ENCODE measurements around the gene SDHB.

The SDHB gene

DNA sequence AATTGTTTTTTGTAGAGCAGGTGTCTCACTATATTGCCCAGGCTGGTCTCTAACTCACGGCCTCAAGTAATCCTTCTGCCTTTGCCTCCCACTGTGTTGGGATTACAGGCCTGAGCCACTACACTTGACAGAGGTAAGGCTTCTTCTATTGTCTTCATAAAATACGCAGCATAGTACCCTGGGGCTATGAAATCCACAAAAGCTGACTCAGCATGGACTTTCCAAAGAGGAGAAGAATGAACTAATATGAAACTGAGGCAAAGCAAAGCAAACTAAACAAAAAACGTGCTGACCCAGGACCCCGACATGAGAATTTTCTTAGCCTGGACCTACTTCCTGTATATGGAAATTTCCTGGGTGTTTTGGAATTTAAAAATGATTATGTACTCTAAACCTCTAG, 23.6 kb downstream of the SDHB start:
- TF ChIP-seq EZH2 (IDR thresholded peaks at IDR 0.05) = no peak
- no peak for TF ChIP-seq POLR2AphosphoS5 (IDR thresholded peaks at IDR 0.05; ENCODE audit: borderline replicate concordance, low read depth, low read length)
- no peak for TF ChIP-seq FOXP2 (optimal IDR thresholded peaks at IDR 0.05; ENCODE audit: control extremely low read depth, extremely low read length, insufficient read depth)
- Histone ChIP-seq H3K9ac (ENCODE audit: insufficient read length) (no peak overlapping the region), H3K4me3 (peak overlapping the region; percentile 29; the same call in 1 of the 2 replicates), H3K27ac (peak overlapping the region; percentile 84), H3K9me3 (ENCODE audit: low read depth, low read length) (no peaks in the 10 kb centered on the region), H3K36me3 (ENCODE audit: insufficient read depth, low read length) (peaks cover 57% of the 10 kb centered on the region)
- peak; percentile 70 for DNase-seq (ENCODE audit: low read depth, low spot score)

DNA sequence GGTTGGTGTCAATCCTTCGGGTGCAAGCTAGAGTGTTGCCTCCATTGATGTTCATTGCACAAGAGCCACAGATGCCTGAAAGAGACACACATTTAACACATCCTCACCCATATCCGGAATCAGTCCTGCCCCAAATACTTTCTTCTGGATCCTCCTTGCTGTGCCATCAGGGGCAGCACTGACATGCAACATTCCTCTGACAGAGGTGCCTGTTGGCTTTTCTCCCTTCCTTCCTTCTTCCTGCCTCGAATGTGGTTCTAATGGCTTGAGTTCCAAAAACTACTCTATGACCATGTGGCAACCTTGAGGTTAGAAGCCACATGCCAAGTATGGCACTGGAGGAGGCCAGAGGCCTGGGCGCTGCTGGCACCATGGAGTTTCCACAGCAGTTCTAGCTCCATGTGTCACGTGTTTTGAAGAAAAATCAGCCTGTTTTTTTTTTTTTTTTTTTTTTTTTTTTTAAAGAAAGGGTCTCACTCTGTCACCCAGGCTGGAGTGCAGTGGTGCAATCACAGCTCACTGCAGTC, 25.1 kb downstream of the SDHB start:
- Histone ChIP-seq H3K4me3 (no peak overlapping the region), H3K9ac (ENCODE audit: insufficient read length) (no peak overlapping the region), H3K36me3 (ENCODE audit: insufficient read depth, low read length) (peaks cover 71% of the 10 kb centered on the region), H3K27ac (peak overlapping the region; percentile 51), H3K9me3 (ENCODE audit: low read depth, low read length) (no peaks in the 10 kb centered on the region)
- DNase-seq (ENCODE audit: low read depth, low spot score) = no peak
- TF ChIP-seq EZH2 (IDR thresholded peaks at IDR 0.05) = no peak
- no peak for TF ChIP-seq FOXP2 (optimal IDR thresholded peaks at IDR 0.05; ENCODE audit: control extremely low read depth, extremely low read length, insufficient read depth)
- no peak for TF ChIP-seq POLR2AphosphoS5 (IDR thresholded peaks at IDR 0.05; ENCODE audit: borderline replicate concordance, low read depth, low read length)

DNA sequence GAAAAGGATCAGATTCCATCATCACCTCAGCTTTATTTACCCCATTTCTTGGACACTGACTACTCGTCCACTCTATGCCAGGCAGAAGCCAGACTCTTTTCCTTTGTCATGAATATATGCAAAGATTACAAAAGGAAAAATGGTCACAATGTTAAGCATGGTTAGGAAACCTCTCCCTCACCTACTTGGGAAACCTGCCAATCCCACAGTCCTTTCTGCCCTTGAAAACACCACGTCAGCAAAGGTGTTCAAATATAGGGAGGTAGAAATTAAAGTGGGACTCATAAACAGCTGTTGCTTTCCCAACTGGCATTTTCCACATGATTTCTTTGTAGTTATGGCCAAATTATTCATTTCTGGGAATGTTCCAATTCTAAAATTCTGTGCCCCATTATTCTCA, 25.9 kb downstream of the SDHB start:
- Histone ChIP-seq H3K4me3 (no peak overlapping the region), H3K9me3 (ENCODE audit: low read depth, low read length) (no peaks in the 10 kb centered on the region), H3K36me3 (ENCODE audit: insufficient read depth, low read length) (peaks cover 77% of the 10 kb centered on the region), H3K27ac (peak overlapping the region; percentile 51; the same call in 1 of the 2 replicates), H3K9ac (ENCODE audit: insufficient read length) (no peak overlapping the region)
- TF ChIP-seq POLR2AphosphoS5 (IDR thresholded peaks at IDR 0.05; ENCODE audit: borderline replicate concordance, low read depth, low read length) (no peak), FOXP2 (optimal IDR thresholded peaks at IDR 0.05; ENCODE audit: control extremely low read depth, extremely low read length, insufficient read depth) (no peak), EZH2 (IDR thresholded peaks at IDR 0.05) (no peak)
- DNase-seq (ENCODE audit: low read depth, low spot score) = no peak

DNA sequence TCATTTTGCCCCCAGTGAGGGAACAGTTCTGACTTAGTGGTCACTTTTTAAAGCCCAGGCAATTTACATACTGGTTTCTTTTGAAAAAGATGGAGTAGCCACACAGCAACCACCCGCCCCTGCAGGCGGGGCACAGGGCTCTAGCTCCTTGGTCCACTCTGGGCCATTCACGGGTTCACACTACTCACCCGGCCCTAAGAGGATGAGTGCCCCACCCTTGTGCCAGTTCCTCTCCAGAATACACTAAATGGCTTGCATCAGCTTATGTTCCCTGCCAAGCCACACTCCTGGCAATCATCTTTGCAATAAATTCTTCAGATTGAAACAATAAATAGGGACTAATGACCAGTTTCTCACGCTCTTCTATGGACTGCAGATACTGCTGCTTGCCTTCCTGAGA, 26.4 kb downstream of the SDHB start:
- Histone ChIP-seq H3K27ac (no peak overlapping the region), H3K9me3 (ENCODE audit: low read depth, low read length) (no peaks in the 10 kb centered on the region), H3K9ac (ENCODE audit: insufficient read length) (no peak overlapping the region), H3K36me3 (ENCODE audit: insufficient read depth, low read length) (peaks cover 77% of the 10 kb centered on the region), H3K4me3 (no peak overlapping the region)
- DNase-seq (ENCODE audit: low read depth, low spot score) = no peak
- TF ChIP-seq EZH2 (IDR thresholded peaks at IDR 0.05) (no peak), FOXP2 (optimal IDR thresholded peaks at IDR 0.05; ENCODE audit: control extremely low read depth, extremely low read length, insufficient read depth) (no peak), POLR2AphosphoS5 (IDR thresholded peaks at IDR 0.05; ENCODE audit: borderline replicate concordance, low read depth, low read length) (no peak)

DNA sequence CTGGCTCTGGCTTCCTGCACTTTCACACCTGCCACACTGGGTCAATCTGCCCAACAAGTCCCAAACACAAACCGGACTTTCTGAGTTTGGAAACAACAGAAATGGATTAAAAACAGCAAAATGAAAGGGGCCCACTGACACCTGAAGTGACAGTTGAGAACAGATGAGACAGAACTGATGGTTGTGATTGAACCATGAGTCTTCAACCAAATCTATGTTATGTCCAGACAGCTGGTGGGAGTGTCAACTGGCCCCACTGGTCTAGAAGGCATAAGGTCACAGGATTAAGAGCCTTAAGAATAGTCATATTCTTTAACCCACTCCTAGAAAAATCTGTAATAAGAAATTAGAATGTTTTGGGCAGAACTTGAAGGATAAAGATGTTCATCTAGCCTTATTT, 29.1 kb downstream of the SDHB start:
- H3K4me3 ChIP-seq = no peak overlapping the region
- no peak overlapping the region for H3K9ac ChIP-seq (ENCODE audit: insufficient read length)
- H3K9me3 ChIP-seq (ENCODE audit: low read depth, low read length) = no peaks in the 10 kb centered on the region
- H3K36me3 ChIP-seq (ENCODE audit: insufficient read depth, low read length) = peaks cover 94% of the 10 kb centered on the region
- no peak for DNase-seq (ENCODE audit: low read depth, low spot score)
- TF ChIP-seq POLR2AphosphoS5 (IDR thresholded peaks at IDR 0.05; ENCODE audit: borderline replicate concordance, low read depth, low read length) = no peak
- no peak for TF ChIP-seq FOXP2 (optimal IDR thresholded peaks at IDR 0.05; ENCODE audit: control extremely low read depth, extremely low read length, insufficient read depth)
- no peak for TF ChIP-seq EZH2 (IDR thresholded peaks at IDR 0.05)
- no peak overlapping the region for H3K27ac ChIP-seq

DNA sequence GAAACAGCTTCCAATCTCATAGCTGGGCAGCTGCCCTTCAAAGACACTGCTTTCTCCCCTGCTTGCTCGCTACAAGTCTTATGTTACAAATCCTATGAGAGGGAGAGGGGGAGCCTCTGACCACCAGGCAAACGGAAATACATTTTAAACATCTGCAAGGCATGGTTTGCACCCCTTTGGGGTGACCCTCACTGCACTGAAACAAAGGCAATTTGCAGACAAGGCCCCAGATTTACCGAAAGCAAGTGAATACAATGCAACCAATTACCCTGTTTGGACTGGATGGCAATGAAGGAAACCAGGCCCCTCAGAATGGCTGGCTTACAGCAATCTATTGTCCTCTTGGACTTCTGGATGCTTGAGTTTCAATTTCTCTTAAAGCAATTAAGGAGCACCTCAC, 30.3 kb downstream of the SDHB start:
- TF ChIP-seq POLR2AphosphoS5 (IDR thresholded peaks at IDR 0.05; ENCODE audit: borderline replicate concordance, low read depth, low read length) = no peak
- no peak for TF ChIP-seq FOXP2 (optimal IDR thresholded peaks at IDR 0.05; ENCODE audit: control extremely low read depth, extremely low read length, insufficient read depth)
- no peak for TF ChIP-seq EZH2 (IDR thresholded peaks at IDR 0.05)
- no peaks in the 10 kb centered on the region for H3K9me3 ChIP-seq (ENCODE audit: low read depth, low read length)
- H3K27ac ChIP-seq = no peak overlapping the region
- no peak overlapping the region for H3K9ac ChIP-seq (ENCODE audit: insufficient read length)
- no peak for DNase-seq (ENCODE audit: low read depth, low spot score)
- no peak overlapping the region for H3K4me3 ChIP-seq
- H3K36me3 ChIP-seq (ENCODE audit: insufficient read depth, low read length) = peaks cover 95% of the 10 kb centered on the region

DNA sequence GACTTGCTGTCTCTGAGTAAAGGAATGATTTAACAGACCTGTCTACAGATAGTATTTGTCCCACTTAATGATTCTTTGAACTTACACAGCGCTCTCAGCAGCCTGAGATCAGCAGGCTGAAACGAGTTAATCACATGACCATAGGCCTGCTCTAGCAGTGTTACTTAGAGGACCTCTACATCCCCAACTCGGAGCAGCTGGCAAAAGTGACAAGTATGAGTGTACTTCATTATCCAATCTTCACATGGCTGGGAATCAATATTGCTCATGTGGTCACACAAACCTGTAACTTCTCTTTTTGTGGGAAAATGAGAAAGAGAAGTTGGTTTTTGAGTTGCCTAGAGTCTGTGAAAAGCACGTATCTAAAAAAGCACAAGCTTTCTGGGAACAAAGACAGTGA, 30.7 kb downstream of the SDHB start:
- DNase-seq (ENCODE audit: low read depth, low spot score) = no peak
- peaks cover 94% of the 10 kb centered on the region for H3K36me3 ChIP-seq (ENCODE audit: insufficient read depth, low read length)
- H3K4me3 ChIP-seq = no peak overlapping the region
- no peak overlapping the region for H3K27ac ChIP-seq
- no peak overlapping the region for H3K9ac ChIP-seq (ENCODE audit: insufficient read length)
- TF ChIP-seq POLR2AphosphoS5 (IDR thresholded peaks at IDR 0.05; ENCODE audit: borderline replicate concordance, low read depth, low read length) = no peak
- TF ChIP-seq EZH2 (IDR thresholded peaks at IDR 0.05) = no peak
- TF ChIP-seq FOXP2 (optimal IDR thresholded peaks at IDR 0.05; ENCODE audit: control extremely low read depth, extremely low read length, insufficient read depth) = no peak
- H3K9me3 ChIP-seq (ENCODE audit: low read depth, low read length) = no peaks in the 10 kb centered on the region

DNA sequence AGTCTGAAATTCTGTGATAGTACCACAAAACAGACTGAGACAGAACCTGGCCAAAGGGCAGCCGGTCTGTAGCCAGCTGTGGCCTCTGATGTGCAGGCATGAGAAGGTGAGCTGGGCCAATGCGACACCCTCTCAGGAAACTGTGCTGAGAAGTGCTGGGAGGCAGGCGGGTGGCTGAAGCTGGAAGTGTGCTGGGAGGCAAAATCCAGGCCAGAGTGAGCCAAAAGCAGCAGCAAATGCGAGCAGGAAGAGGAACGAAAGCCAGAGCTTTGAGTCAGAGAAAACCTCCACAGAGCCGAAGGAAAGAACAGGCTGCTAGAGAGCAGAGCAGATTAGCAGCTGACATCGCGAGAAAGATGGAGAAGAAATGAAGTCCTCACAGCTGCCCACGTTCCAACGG, 31.9 kb downstream of the SDHB start:
- peaks cover 90% of the 10 kb centered on the region for H3K36me3 ChIP-seq (ENCODE audit: insufficient read depth, low read length)
- DNase-seq (ENCODE audit: low read depth, low spot score) = no peak
- H3K4me3 ChIP-seq = no peak overlapping the region
- no peak for TF ChIP-seq EZH2 (IDR thresholded peaks at IDR 0.05)
- TF ChIP-seq POLR2AphosphoS5 (IDR thresholded peaks at IDR 0.05; ENCODE audit: borderline replicate concordance, low read depth, low read length) = no peak
- no peak for TF ChIP-seq FOXP2 (optimal IDR thresholded peaks at IDR 0.05; ENCODE audit: control extremely low read depth, extremely low read length, insufficient read depth)
- no peaks in the 10 kb centered on the region for H3K9me3 ChIP-seq (ENCODE audit: low read depth, low read length)
- no peak overlapping the region for H3K9ac ChIP-seq (ENCODE audit: insufficient read length)
- no peak overlapping the region for H3K27ac ChIP-seq

DNA sequence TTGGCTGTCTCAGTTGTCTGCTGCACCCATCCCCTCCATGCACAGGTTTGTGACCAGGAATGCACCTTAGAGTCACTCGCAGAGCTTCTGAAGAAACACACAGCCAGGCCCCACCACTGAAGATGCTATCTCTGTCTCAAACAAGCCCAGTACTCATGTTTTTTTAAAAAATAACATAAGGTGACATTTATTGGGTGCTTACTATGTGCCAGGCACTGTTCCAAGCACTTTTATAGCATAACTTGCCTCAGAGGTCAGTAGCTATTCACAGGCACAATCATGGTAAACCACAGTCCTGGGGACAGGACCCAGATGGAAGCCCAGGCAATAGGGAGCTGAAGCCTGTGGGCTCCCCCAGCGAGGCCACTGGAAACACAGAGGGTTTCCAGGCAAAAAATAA, 33.3 kb downstream of the SDHB start:
- Histone ChIP-seq H3K36me3 (ENCODE audit: insufficient read depth, low read length) (peaks cover 79% of the 10 kb centered on the region), H3K9ac (ENCODE audit: insufficient read length) (no peak overlapping the region)
- no peak for DNase-seq (ENCODE audit: low read depth, low spot score)

More for the DNA sequence above, 33.3 kb downstream of the SDHB start:
- H3K27ac ChIP-seq = no peak overlapping the region
- TF ChIP-seq POLR2AphosphoS5 (IDR thresholded peaks at IDR 0.05; ENCODE audit: borderline replicate concordance, low read depth, low read length) (no peak), FOXP2 (optimal IDR thresholded peaks at IDR 0.05; ENCODE audit: control extremely low read depth, extremely low read length, insufficient read depth) (no peak), EZH2 (IDR thresholded peaks at IDR 0.05) (no peak)
- no peak overlapping the region for H3K4me3 ChIP-seq
- no peaks in the 10 kb centered on the region for H3K9me3 ChIP-seq (ENCODE audit: low read depth, low read length)

All from SK-N-MC (cell line).